Stimulated activated CD4-positive, alpha-beta T cell treated with anti-CD3 and anti-CD28 coated beads, Interleukin-4, amount 100 ng/mL, for 48 hours (primary cell): ENCODE results near the gene ASRGL1.
"Not testable (repeated sequence)": the region's sequence is repeated elsewhere in the genome, so short reads cannot be mapped to it uniquely, and the experiment has no call there.

ENCODE experiments used
- DNase-seq, 2 donors: peaks; one replicate each; pipeline ENCODE4 v3.0.0-alpha.2; 2020; ENCODE audit warnings: low read depth in 2 of 2

Gene ASRGL1

DNA sequence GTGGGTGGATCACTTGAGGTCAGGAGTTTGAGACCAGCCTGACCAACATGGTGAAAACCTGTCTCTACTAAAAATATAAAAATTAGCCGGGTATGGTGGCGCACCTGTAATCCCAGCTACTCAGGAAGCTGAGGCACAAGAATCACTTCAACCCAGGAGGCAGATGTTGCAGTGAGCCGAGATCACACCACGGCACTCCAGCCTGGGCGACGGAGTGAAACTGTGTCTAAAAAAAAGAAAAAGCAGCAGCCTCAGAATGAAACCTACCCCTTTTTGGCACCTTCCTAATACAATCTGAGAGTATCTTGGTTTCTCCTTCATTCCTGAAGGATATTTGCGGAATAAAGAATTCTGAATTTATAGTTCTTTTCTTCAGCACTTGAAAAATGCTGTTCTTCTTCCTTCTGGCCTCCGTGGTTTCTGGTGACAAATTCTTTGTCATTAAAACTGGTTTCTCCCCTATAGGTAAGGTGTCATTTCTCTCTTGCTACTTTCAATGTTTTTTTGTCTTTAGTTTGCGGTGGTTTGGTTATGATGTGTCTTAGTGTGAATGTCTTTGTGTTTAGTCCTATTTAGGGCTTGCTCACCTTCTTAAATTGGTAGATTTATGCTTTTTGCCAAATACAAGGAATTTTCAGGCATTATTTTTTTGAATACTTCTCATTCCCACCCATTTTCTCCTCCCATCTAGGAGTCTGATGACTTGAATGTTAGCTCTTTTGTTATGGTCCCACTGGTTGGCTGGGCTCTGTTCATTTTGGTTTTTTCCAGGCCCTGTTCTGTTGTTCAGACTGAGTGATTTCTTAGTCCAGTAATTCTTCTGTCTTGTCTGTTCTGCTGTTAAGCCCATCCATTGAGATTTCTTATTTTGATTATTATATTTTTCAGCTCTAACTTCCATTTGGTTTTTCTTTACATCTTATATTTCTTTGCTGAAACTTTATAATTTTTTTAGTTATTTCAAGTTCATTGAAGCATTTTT, 15.4 kb downstream of the ASRGL1 start:
- DNase-seq: no peak

GRCh38 chr11:62353841-62354240, 16.6 kb downstream of the ASRGL1 start:
- no peak for DNase-seq

GRCh38 chr11:62358273-62358672, 21.0 kb downstream of the ASRGL1 start:
- no peak for DNase-seq

- no peak for DNase-seq
Measured at GRCh38 chr11:62359475-62359874, 22.2 kb downstream of the ASRGL1 start.

DNA sequence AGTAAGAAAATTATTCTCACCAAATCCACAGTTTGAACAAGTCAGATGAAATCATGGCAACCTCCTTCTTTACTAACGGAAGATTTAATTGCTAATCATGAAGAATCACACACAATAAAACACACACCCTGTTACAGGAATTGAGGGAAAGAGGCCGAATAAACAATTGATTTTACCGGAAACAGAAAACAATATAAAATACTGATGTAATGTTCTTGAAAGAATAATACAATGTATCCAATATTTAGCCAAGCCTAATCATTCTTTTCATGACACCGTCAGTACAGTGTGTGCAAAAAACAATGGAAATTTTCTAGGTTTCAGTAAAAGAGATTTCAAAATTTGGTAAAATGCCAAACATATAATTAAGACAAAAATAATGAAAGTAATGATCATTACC, 23.4 kb downstream of the ASRGL1 start:
- DNase-seq: no peak

- DNase-seq: not testable (repeated sequence)
Measured at GRCh38 chr11:62368861-62369477, 31.7 kb downstream of the ASRGL1 start.

GRCh38 chr11:62370743-62371440, 33.6 kb downstream of the ASRGL1 start:
- peak in 1 of 2 donors; percentile 28 for DNase-seq

GRCh38 chr11:62372871-62373270, 35.6 kb downstream of the ASRGL1 start:
- DNase-seq: no peak

GRCh38 chr11:62373464-62374119, 36.3 kb downstream of the ASRGL1 start:
- DNase-seq: no peak

GRCh38 chr11:62374801-62375200, 37.6 kb downstream of the ASRGL1 start:
- DNase-seq: no peak

GRCh38 chr11:62378459-62379063, 41.3 kb downstream of the ASRGL1 start:
- not testable (repeated sequence) for DNase-seq

DNA sequence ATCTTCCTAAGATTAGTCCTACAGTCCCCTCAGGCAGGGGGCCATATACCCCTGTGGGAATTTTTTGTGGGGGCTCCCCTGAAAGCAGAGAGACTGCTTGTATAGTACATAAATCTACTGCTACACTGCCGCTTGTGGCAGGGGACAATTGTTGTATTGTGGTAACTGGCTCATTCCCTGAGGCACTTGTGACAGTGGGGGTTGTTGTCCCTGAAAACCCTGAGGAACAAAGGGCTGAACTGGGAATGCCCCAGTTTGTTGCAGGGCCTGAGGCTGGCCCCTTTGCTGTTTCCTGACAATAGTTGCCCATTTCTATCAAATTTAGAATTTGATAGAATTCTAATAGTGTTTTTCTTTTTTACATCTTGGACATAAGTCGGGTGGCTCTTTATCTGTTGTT, 42.3 kb downstream of the ASRGL1 start:
- not testable (repeated sequence) for DNase-seq

DNA sequence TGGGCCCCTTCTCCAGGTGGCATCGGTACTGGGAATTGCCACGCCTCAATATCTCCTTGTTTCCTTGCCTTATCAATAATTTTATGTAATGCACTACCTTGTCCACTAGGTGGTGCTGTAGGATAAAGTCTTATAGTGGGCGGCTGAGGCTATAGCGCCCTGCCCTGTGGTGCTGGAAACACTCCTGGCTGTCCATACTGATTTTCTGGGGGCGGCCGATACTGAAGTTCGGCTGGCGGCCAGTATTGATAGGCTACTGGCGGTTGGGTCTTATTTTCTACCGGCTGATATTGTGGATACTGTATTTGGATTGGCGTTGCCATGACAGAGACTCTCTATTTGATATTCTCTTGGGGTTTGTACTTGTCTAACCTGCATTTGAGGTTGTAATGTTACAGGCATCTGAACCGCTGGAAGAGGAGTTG, 43.6 kb downstream of the ASRGL1 start:
- not testable (repeated sequence) for DNase-seq

- DNase-seq: no peak
Measured at GRCh38 chr11:62383822-62384221, 46.6 kb downstream of the ASRGL1 start.

DNA sequence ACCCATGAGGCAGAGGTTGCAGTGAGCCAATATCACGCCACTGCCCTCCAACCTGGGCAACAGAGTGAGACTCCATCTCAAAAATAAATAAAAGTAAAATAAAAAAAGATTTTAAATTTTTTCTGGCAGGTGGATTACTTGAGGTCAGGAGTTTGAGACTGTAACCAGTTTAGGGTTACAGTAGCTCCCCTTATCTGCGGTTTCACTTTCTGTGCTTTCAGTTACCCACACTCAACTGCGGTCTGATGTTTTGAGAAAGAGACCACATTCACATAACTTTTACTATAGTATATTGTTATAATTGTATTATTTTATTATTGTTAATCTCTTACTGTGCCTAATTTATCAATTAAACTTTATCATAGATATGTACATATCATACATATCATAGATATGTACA, 48.8 kb downstream of the ASRGL1 start:
- DNase-seq: not testable (repeated sequence)

DNA sequence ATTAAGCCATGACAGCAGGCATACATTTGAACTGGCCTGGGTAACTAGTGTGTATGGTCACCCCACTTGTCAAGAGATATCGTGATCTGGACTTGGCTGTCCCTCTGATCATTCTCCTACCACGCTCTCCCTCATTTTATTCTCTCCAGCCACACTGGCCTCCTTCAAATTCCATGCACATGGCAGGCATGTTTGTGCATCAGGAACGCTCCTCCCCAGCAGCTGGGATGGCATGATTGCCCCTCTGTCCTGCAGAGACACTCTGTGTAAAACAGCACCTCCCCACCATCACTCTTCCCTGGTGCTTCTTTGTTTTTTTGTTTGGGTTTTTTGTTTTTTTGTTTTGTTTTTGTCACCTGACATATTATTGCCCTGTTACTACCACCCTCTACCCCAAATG, 50.1 kb downstream of the ASRGL1 start:
- no peak for DNase-seq

DNA sequence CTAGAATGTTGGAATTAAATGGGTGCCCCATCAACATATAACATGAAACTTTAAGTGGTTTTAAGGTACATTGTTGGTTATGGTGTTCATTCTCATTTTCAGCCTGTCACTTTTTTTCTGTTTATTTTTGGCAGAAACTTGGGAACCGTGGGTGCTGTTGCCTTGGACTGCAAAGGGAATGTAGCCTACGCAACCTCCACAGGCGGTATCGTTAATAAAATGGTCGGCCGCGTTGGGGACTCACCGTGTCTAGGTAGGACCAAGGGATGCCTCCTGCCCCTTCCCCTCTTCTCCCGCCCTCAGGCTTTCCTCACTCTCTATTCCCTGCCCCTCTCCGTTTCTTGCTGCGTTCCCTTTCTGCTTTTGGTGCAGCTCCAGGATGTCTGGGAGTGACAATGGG, 51.8 kb downstream of the ASRGL1 start:
- no peak for DNase-seq

DNA sequence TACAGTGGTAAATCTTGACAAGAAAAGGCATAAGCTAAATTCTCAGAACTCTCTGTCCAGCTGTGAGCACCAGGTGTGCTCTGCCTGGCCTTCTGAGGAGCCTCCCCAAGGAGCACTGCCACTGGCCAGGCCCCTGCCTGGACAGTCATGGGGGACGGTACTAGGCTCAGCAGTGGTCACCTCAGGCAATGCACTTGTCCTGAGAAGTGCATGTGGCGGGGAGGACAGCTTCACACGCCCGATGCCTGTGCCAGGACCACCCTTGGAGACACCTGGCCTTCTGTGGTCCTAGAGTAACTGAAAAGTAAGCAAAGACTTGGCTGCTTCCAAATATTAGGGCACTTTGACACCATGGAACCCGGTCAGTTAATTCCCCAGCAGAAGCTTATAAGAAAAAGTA, 53.0 kb downstream of the ASRGL1 start:
- no peak for DNase-seq

- no peak for DNase-seq
Measured at GRCh38 chr11:62390722-62391121, 53.5 kb downstream of the ASRGL1 start.

GRCh38 chr11:62391642-62392425, 54.6 kb downstream of the ASRGL1 start:
- DNase-seq: no peak

DNA sequence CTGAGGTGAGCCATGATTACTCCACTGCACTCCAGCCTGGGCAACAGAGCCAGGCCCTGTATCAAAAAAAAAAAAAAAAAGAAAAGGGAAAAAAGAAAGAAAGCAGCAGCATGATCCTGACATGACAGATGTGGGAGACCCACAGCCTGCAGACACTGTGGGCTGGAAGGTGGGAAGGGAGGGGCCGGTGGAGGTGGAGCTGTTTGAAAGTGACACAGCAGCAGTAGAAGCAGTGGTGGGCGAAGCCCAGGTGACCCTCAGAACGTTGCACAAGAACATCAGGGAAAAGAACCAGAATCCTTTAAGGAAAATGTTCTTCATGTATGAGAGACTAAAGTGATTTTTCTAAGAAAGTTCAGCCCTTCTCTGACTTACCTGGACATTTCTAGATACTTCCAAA, 55.3 kb downstream of the ASRGL1 start:
- DNase-seq: no peak
